MG63 (cell line): Measurements from ENCODE around the gene PRKACB. TPM values are rescaled to one million over a fixed set of nuclear protein-coding genes. Genes with fewer than 3 reads are reported as not detected.
"Not testable (repeated sequence)": the region's sequence is repeated elsewhere in the genome, so short reads cannot be mapped to it uniquely, and the experiment has no call there.

Experiments used
- DNase-seq: peaks from one replicate; pipeline ENCODE4 v3.0.0-alpha.2; 2020
- H3K27me3 ChIP-seq: fragments of 250-450 bp; sonication (Bioruptor Pico); 2 replicates; pipeline ENCODE4 v1.5.1; 2020; ENCODE audit warnings: mild to moderate bottlenecking, moderate library complexity
- H3K36me3 ChIP-seq: fragments of 250-450 bp; sonication (Bioruptor Pico); 2 replicates; pipeline ENCODE4 v1.5.1; 2020; ENCODE audit warnings: mild to moderate bottlenecking, moderate library complexity
- H3K4me3 ChIP-seq: fragments of 250-450 bp; sonication (Bioruptor Pico); 2 replicates; pipeline ENCODE4 v1.5.1; 2020; ENCODE audit warnings: mild to moderate bottlenecking, moderate library complexity
- H3K9me3 ChIP-seq: fragments of 250-450 bp; sonication (Bioruptor Pico); 2 replicates; pipeline ENCODE4 v1.5.1; 2020; ENCODE audit warnings: mild to moderate bottlenecking, moderate library complexity
- total RNA-seq: library from RNA; depleted of rRNA; stranded (reverse); fragments of >200 nt; shearing (Covaris generic); gene quantifications from 2 replicates; pipeline ENCODE4 v1.2.3, GENCODE V29; 2014; ENCODE audit warnings: low replicate concordance

PRKACB gene
- total RNA-seq, 1 experiment from 2014 or later: 6.7 TPM

- DNase-seq: no peak
- Histone ChIP-seq H3K27me3 (no peaks in the 10 kb centered on the region), H3K36me3 (no peaks in the 10 kb centered on the region), H3K9me3 (no peaks in the 10 kb centered on the region), H3K4me3 (no peak overlapping the region)
Measured at GRCh38 chr1:84181350-84182005, 37.4 kb downstream of the PRKACB start.

GRCh38 chr1:84190455-84190854, 46.4 kb downstream of the PRKACB start:
- no peaks in the 10 kb centered on the region for H3K36me3 ChIP-seq
- H3K9me3 ChIP-seq: peaks cover 8% of the 10 kb centered on the region
- no peak for DNase-seq
- H3K4me3 ChIP-seq: no peak overlapping the region
- no peaks in the 10 kb centered on the region for H3K27me3 ChIP-seq

GRCh38 chr1:84192681-84193080, 48.6 kb downstream of the PRKACB start:
- no peaks in the 10 kb centered on the region for H3K36me3 ChIP-seq
- peaks cover 8% of the 10 kb centered on the region for H3K9me3 ChIP-seq
- no peak overlapping the region for H3K4me3 ChIP-seq
- H3K27me3 ChIP-seq: no peaks in the 10 kb centered on the region
- no peak for DNase-seq

GRCh38 chr1:84198832-84199231, 54.8 kb downstream of the PRKACB start:
- Histone ChIP-seq H3K9me3 (no peaks in the 10 kb centered on the region), H3K36me3 (peaks cover 6% of the 10 kb centered on the region), H3K4me3 (no peak overlapping the region), H3K27me3 (no peaks in the 10 kb centered on the region)
- DNase-seq: no peak

- no peak overlapping the region for H3K4me3 ChIP-seq
- no peak for DNase-seq
- H3K27me3 ChIP-seq: no peaks in the 10 kb centered on the region
- H3K9me3 ChIP-seq: no peaks in the 10 kb centered on the region
- H3K36me3 ChIP-seq: peaks cover 6% of the 10 kb centered on the region
Measured at GRCh38 chr1:84199257-84199656, 55.2 kb downstream of the PRKACB start.

- no peaks in the 10 kb centered on the region for H3K27me3 ChIP-seq
- H3K9me3 ChIP-seq: no peaks in the 10 kb centered on the region
- peaks cover 6% of the 10 kb centered on the region for H3K36me3 ChIP-seq
- H3K4me3 ChIP-seq: no peak overlapping the region
- no peak for DNase-seq
Measured at GRCh38 chr1:84202126-84202525, 58.1 kb downstream of the PRKACB start.

- no peak for DNase-seq
- peaks cover 6% of the 10 kb centered on the region for H3K36me3 ChIP-seq
- H3K9me3 ChIP-seq: no peaks in the 10 kb centered on the region
- no peak overlapping the region for H3K4me3 ChIP-seq
- no peaks in the 10 kb centered on the region for H3K27me3 ChIP-seq
Measured at GRCh38 chr1:84206375-84206774, 62.3 kb downstream of the PRKACB start.

- no peak for DNase-seq
- Histone ChIP-seq H3K9me3 (no peaks in the 10 kb centered on the region), H3K27me3 (no peaks in the 10 kb centered on the region)
Measured at GRCh38 chr1:84208935-84209334, 64.9 kb downstream of the PRKACB start.

GRCh38 chr1:84214115-84214956, 70.3 kb downstream of the PRKACB start:
- Histone ChIP-seq H3K27me3 (no peaks in the 10 kb centered on the region), H3K9me3 (no peaks in the 10 kb centered on the region), H3K36me3 (peaks cover 6% of the 10 kb centered on the region), H3K4me3 (no peak overlapping the region)
- DNase-seq: no peak

More at GRCh38 chr1:84208935-84209334, 64.9 kb downstream of the PRKACB start:
- Histone ChIP-seq H3K4me3 (no peak overlapping the region), H3K36me3 (peaks cover 6% of the 10 kb centered on the region)

GRCh38 chr1:84217239-84217638, 73.2 kb downstream of the PRKACB start:
- no peaks in the 10 kb centered on the region for H3K36me3 ChIP-seq
- no peak for DNase-seq
- H3K27me3 ChIP-seq: no peaks in the 10 kb centered on the region
- H3K9me3 ChIP-seq: no peaks in the 10 kb centered on the region
- no peak overlapping the region for H3K4me3 ChIP-seq

GRCh38 chr1:84223751-84224432, 79.8 kb downstream of the PRKACB start:
- no peak for DNase-seq
- Histone ChIP-seq H3K9me3 (peaks cover 3% of the 10 kb centered on the region), H3K36me3 (no peaks in the 10 kb centered on the region), H3K4me3 (no peak overlapping the region), H3K27me3 (no peaks in the 10 kb centered on the region)

- no peak overlapping the region for H3K4me3 ChIP-seq
- no peaks in the 10 kb centered on the region for H3K36me3 ChIP-seq
- no peaks in the 10 kb centered on the region for H3K27me3 ChIP-seq
- peaks cover 3% of the 10 kb centered on the region for H3K9me3 ChIP-seq
- no peak for DNase-seq
Measured at GRCh38 chr1:84224905-84225304, 80.8 kb downstream of the PRKACB start.

GRCh38 chr1:84225646-84226045, 81.6 kb downstream of the PRKACB start:
- no peak for DNase-seq
- Histone ChIP-seq H3K27me3 (no peaks in the 10 kb centered on the region), H3K9me3 (peaks cover 3% of the 10 kb centered on the region), H3K4me3 (no peak overlapping the region), H3K36me3 (no peaks in the 10 kb centered on the region)

GRCh38 chr1:84232676-84233075, 88.6 kb downstream of the PRKACB start:
- not testable (repeated sequence) for H3K4me3 ChIP-seq, H3K27me3 ChIP-seq, DNase-seq, H3K9me3 ChIP-seq, H3K36me3 ChIP-seq

GRCh38 chr1:84236256-84236655, 92.2 kb downstream of the PRKACB start:
- Histone ChIP-seq H3K36me3 (no peaks in the 10 kb centered on the region), H3K27me3 (no peaks in the 10 kb centered on the region), H3K4me3 (no peak overlapping the region), H3K9me3 (no peaks in the 10 kb centered on the region)
- DNase-seq: no peak

GRCh38 chr1:84242641-84243040, 98.6 kb downstream of the PRKACB start:
- no peak overlapping the region for H3K4me3 ChIP-seq
- H3K36me3 ChIP-seq: no peaks in the 10 kb centered on the region
- no peak for DNase-seq
- no peaks in the 10 kb centered on the region for H3K27me3 ChIP-seq
- H3K9me3 ChIP-seq: 0 out of 2 replicates have a peak, but pooled peaks cover 2% of the 10 kb centered on the region

GRCh38 chr1:84245563-84245962, 101.5 kb downstream of the PRKACB start:
- no peak for DNase-seq
- H3K27me3 ChIP-seq: no peaks in the 10 kb centered on the region
- H3K9me3 ChIP-seq: 0 out of 2 replicates have a peak, but pooled peaks cover 2% of the 10 kb centered on the region
- H3K36me3 ChIP-seq: no peaks in the 10 kb centered on the region
- no peak overlapping the region for H3K4me3 ChIP-seq
